ENCODE measurements around the gene C12orf56.

Gene C12orf56, protein sequence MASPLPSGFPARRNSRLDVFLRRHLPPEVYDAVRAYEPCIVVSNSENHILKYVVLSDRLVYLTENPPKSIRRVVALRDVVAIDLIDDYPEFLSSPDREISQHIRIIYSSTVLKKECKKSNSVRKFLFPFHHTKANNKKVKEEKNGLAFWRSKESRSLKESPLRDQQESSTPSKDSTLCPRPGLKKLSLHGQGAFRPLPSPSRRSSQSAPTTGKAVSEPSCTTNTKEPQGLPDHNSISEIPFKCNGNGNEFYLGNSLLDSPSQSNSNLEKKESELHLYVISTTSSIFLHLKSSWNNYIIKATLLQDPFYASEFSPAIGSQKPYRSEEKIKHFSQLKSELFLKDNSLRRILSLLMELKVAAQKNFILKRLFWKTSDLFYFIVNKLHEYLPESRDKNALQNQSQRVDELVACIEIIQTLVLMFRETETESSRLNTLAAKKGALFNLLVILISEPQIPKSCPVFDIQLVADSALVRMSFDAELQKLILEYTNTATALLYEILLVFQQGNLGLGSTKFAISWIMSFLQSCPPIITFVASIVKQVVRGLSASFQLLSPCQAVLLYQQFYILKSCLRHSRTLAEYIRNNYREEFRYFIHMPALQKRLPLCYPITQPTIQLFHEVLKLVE

DNA sequence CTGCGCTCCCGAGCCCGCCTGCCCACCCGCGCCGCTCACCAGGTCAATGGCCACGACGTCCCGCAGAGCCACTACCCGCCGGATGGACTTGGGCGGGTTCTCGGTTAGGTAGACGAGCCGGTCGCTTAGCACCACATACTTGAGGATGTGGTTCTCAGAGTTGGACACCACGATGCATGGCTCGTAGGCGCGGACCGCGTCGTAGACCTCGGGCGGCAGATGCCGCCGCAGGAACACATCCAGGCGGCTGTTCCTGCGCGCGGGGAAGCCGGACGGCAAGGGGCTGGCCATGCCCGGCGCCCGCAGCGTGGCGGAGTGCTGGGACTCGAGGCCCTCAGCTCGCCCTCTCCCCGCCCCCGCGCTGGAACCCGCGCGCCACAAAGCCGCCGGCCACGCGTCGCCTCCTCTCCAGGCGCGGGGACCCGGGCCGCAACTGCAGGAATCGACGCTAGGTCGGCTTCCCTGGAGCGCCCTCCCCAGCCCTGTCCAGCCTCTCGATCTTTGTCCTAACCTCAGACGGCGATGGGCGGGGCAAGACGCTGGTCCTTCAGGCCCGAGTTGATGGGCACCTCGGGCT is at the start of gene C12orf56:
Gene C12orf56, minus strand, starts transcription at position 484 of the 577 bp plus-strand sequence. Its CDS starts 193 bp downstream, at position 291.
- DNase-seq = peak in 1 of 2 experiments; percentile 44

DNA sequence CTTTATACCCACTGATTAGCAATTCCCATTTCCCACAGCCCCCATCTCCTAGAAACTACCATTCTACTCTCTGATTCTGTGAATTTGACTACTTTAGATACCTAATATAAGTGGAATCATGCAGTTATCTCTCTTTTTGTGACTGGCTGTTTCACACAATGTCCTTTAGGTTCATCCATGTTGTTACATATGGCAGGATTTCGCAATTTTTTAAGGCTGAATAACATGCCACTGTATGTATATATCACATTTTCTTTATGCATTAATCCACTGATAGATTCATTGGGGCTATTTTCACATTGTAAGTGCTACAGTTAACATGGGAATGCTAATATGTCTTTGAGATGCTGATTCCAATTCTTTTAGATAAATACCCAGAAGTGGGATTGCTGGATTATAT is 49.5 kb upstream of the C12orf56 start:
- no peak for DNase-seq

DNA sequence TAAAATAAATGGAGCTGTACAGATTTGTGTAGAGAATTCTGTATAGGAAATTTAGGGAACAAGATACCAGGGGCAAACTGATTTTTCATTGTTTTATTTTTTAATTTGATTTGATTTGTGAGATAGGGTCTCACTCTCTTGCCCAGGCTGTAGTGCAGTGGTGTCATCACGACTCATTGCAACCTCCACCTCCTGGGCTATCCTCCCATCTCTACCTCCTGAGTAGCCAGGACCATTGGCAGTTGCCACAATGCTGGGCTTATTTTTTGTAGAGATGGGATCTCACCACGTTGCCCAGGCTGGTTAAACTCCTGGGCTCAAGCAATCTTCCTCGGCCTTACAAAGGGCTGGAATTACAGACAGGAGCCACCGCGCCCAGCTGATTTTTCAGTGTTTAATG is 43.4 kb upstream of the C12orf56 start:
- DNase-seq = no peak

DNA sequence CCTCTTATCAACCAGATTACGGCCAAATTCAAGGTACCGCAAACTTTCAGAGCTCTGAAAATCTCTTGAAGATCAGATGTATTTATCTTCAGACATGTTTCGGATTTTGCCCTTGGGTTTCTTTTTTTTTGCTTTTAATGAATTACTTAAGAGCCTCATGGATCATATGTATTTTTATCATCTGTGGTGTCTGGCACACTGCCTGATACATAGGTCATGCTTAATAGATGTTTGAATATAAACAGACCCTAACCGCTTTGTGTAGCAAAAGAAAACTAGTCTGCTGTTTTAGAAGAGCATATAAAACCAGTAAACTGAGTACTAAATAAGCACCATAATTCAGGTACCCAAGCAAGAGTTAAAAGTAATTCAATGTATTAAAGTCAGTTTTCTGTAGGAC is 41.2 kb upstream of the C12orf56 start:
- DNase-seq = no peak

DNA sequence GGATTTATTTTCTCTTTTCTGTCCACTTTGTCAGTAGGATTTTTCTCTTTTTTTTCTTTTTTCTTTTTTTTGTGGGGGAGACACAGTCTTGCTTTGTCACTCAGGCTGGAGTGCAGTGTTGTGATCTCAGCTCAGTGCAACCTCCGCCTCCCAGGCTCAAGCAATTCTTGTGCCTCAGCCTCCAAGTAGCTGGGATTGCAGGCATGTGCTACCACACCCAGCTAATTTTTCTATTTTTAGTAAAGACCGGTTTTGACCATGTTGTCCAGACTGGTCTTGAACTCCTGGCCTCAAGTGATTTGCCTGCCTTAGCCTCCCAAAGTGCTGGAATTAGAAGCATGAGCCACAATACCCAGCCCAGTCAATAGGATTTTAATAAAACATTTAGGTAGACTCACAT is 40.3 kb upstream of the C12orf56 start:
- DNase-seq = no peak

DNA sequence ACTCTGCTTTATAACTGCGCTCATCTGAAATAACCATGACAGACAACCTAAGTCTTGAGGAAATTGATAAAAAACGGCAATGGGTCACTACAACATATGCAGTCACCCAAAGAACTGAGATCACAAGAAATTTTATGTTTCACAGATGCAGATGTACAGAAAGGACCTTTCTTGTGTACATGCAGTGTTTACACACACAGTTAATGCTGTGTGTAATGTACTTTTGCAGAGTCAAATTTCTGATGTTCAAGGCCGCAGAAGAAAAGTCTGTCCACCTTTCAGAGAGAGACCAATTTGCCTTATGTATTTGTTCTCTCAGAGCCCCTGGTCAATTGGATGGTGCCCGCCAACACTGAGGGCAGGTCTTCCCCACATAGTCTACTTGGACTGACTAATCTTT is 38.4 kb upstream of the C12orf56 start:
- DNase-seq = no peak

DNA sequence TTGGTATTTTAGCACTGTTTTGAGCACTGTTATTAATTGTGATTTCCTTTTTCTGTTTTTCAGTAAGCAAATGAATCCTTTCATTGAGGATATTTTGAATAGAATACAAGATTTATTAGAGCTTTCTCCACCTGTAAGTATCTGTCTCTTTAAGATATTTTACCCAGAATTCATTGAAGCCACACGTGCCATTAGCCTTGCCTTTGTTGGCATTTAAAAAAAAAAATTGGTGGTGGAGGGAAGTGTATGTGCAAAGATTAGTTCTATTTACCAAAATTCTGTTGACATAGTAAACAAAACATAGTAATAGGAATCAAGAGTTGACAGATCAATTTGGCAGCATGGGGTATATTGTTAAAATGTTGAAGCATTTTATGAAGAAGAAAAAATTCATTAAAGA is 37.4 kb upstream of the C12orf56 start:
- no peak for DNase-seq

DNA sequence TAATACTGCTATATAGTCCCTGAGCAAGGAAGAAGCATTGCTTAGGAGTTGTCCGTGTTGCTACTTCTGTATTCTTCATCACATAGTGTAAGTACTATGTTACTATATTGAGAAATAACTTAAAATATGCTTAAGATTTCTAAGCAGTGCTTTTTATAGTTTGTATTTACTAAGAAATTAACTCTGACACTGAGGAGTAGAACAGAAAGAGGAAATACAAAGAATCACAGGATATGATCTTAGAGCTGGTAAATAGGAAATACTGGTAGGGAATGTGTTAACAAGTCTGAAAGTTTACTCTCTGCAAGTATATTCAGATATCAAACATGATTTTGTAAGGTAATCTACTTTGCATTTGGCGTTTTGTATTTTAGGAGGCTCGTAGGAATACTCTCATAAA is 29.1 kb upstream of the C12orf56 start:
- no peak for DNase-seq

DNA sequence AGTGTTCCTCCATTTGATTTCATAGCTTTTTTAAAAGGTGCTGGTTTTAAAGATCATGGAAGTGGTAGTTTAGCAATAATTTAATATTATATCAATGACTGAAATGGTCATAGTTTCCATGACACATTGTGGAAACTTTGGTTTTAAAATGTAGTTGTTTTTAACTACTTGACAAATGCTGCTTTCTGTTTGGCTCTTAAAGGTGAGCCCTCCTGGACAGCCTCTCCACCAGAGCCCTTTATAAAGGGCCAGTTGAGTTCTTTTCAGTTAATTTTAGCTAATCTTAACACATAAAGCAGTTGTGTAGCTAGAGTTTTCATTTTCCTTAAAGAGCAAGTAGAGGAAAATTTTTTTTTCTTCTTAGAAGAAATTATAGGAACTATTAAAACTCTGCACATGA is 27.7 kb upstream of the C12orf56 start:
- no peak for DNase-seq

DNA sequence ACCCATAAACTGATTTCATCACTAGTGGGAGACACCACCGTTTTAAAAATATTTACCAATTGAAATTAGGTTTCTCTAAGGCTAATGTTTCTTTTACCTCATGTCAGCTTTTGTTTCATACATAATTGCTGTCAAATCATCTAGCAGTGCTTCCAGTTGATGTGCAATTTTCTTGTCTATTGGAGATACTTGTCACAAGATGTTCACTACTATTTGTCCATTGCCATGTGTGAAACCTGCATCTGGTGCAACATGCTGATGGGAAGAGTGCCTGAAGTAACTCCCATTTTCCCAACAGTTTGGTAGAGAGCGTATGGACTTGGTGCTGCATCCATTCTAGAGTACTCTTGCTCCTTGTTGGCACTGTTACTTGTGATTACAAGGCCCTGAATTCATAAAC is 23.3 kb upstream of the C12orf56 start:
- DNase-seq = no peak

DNA sequence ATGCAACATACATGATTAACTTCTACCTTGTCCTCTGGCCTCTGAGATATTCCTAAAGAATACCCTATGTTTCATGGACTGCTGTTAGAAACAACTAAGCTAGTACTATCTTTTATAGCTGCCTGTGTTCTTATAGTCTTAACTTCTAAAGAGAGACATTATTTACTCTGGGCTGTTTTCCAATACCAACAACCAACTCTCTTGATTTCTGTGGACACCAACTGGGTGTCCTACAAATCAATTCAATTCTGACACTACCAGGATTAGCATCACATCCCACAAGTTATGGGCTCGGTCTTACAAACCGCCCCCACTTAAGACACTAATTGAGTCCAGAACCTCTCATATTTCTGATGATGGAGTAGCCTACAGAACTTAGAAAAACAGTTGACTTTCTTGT is 21.9 kb upstream of the C12orf56 start:
- DNase-seq = no peak

DNA sequence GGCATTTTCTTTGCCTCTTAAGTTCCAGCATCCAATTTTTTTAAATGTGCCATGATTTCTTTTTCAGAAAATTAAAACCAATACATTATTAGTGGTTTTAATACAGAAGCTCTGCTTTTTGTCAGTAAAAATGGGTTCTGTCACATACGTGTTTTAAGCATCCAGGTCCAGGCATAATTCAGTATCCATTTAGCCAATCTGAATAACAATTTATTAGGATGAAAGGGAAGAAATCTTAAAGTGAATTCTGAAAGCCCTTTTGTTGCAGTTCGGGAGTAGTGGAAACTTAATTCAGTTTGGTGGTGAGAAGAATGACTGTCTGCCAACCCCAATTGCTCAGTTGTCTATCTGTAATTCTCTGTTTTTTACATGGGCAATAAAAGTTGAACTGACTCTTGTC is 20.9 kb upstream of the C12orf56 start:
- no peak for DNase-seq

DNA sequence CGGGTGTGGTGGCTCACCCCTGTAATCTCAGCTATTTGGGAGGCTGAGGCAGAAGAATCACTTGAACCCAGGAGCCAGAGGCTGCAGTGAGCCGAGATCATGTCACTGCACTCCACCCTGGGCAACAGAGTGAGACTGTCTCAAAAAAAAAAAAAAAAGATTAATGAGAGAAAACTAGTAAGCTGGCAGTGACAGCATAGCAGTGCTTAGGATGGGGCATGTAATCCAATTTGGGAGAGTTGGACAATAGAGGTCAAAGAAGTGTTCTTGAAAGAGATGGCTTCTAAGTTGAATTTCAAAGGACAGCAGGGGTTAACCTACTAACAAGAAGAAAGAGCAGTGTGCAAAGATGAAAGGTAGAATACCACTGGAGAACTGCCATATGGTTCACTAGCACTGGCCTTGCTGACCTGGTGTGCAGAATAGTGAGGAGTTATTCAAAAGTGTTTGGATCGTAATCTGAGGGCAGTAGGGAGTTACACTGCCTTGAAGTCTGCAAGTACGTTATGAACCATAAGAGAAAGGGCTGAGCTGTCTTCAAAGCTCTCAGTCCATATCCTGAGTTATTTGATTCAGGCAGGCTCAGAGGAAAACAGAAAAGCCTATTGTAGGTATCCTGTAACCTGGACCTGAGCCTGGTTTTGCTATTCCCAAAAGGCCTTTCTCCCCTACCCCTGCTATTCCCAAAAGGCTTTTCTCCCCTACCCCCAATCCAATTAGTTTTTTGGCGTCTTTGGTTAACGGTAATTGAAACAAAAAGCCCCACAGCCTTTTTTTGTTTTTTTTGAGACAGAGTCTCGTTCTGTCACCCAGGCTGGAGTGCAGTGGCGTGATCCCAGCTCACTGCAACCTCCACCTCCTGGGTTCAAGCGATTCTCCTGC is 17.0 kb upstream of the C12orf56 start:
- no peak for DNase-seq

DNA sequence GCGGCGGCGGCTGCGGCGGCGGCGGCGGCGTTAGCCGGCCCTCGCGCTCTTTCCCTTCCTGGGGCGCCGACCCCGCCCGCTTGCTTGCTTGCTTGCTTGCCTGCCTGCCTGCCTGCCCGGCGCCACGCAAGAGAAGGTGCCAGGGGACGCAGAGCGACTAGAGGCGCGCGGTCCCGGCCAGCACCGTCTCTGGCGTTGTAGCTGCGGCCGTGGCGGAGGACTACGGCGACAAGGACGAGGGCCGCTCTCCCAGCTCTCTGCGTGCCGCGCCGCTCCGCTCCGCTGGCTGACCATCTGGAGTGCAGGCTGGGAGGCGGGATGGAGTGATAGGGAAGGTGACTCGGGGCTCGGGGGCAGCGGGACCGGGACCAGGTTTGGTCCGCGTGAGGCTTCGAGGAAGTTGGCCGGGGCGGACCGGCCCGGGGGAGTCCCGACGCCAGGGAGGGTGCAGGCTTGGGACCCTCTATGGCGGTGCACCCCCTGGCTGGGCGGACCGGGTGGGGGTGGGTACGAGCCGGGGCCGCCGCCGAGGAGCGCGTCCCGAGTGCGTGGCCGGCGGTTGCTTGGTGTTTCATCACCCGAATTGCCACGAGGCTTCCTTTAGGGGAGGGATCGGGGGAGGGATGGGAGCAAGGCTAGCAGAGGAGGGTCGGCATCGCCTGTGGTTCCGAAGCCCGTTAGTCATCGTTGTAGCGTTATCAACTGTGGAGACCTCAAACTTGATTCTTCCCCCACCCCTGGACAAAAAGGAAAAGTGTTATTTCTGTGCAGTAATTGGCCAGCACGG is 14.1 kb upstream of the C12orf56 start:
- peak; percentile 78 to 81 for DNase-seq

DNA sequence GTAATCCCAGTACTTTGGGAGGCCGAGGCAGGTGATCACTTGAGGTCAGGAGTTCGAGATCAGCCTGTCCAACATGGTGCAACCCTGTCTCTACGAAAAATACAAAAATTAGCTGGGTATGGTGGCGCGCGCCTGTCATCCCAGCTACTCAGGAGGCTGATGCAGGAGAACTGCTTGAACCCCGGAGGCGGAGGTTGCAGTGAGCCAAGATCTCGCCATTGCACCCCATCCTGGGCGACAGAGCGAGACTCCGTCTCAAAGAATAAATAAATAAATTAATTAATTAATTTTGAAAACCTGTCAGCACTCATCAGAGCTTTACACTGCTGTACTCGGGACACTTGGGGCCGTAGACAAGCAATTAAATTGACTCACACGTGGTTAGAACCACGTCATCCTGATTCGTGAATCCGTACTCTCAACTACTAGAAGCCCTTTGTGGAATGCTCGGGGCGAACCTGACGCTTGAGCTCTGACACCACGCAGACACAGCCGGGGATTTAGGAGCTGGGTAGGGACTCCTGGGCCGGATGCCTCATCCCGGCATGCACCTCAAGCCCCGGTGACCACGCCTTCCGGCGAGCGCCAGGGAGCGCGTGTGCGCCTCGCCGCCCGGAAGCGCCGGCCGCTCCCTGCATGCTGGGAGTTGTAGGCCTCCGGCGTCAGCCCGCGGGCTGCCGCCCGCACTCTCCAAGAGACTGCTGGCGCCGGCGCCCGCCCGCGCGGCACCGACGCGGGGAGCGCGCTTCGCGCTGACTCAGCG is 13.3 kb upstream of the C12orf56 start, which contains the start of gene XPOT:
Gene XPOT, plus strand, starts transcription at position 686 of the 763 bp plus-strand sequence. CDS start 5,644 bp downstream, outside the sequence.
- DNase-seq = peak; percentile 92 to 95

DNA sequence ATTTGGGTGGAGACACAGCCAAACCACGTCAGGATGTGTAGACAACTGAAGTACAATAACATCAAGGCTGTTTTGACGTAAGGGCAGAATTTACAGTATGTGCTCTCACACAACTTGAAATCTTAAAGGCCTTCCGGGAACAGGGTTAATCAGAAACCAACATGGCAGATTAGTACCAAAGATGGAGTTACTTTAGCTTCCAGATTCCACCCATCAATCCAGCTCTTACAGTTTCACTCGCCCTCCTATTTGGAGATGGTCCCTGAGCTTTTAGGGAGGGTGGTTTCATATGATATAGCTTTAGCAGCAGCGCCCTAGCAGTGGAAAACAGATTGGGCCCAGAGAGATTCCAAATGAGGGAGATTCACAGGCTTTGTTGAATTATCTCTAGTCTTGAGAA is 11.6 kb upstream of the C12orf56 start:
- no peak for DNase-seq

DNA sequence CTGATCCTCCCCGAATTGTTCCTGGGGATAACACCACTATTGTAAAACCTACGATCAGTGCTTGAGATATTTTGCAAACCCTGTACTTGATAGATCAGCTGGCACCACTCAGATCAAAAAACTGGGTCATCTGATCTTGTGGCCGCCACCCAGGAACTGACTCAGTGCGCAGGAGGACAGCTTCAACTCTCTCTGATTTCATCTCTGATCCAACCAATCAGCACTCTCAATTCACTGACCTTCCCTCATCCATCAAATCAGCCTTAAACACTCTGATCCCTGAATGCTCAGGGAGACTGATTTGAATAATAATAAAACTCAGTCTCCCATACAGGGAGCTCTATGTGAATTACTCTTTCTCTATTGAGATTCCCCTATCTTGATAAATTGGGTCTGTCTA is 9.5 kb upstream of the C12orf56 start:
- DNase-seq = no peak

DNA sequence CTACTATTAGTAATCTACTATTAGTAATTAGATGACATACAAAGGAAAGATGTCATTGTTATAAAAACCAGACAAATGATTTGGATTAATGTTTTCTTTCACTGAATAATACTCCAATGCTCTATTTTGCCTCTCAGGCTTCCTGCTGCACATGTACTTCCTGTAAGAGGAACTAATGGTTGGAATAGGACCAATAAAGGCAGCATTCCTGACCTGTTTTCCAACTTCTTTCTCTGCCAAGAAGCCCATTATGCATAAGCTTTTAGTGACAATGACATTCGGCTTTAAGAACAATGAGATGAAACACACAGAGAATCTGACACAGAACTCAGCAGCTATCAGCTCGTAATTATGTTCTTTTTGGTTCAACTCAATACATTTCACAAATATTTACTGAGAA is 5.2 kb upstream of the C12orf56 start:
- no peak for DNase-seq

DNA sequence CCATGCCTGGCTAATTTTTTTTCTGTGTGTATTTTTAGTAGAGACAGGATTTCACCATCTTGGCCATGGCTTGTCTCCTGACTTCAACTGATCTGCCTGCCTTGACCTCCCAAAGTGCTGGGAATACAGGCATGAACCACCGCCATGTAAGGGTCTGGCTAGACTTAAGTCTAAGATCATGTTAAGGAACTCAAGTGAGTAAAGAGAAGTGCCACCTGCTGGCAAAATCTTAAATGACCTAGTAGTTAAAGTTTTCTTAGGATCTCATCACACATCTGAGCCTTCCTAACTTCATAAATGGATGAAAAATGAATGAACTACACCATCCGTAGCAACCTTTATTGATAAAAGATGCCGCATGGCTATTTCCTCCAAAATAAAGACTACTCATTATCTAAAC is 1.7 kb upstream of the C12orf56 start:
- no peak for DNase-seq

DNA sequence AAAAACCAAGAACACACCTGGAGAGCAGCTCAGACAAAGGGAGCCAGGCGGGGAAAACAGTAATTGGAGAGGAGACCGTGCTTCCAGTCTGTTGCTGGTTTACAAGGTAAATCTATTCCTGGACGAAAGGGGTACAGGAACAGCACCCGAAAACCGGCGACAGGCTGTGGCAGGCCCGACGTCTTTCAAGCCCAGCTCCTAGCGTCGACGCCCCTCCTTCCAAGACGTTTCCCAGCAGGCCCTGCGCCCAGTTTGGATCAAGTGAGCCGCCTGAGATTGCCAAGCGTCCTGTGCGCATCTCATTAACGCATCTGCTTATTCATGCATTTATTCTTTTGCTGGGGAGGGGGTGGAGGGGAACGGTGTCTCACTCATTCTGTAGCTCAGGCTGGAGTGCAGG is 1.4 kb downstream of the C12orf56 start:
- no peak for DNase-seq

DNA sequence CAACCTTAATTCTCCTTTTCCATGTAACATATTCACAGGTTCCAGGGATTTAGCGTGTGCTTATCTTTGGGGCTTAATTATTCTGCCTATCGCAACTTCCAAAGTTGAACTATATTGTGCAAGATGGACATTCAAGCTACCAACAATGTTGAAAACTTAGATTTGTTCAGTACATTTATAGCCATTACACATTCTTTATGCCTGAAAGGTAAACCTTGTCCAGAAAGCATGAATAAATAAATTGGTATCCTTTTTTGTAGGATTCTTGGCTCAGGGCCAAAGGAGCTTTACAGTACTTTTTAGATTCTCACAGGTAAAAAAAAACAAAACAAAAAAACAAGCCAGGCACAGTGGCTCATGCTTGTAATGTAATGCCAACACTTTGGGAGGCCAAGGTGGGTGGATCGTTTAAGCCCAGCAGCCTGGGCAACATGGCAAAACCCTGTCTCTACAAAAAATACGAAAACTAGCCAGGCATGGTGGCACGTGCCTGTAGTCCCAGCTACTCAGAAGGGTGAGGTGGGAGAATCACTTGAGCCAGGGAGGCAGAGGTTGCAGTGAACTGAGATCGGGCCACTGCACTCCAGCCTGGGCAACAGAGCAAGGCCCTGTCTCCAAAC is 3.3 kb downstream of the C12orf56 start:
- DNase-seq = no peak
